ENCODE data around the gene TMEM74B.

The TMEM74B gene

DNA sequence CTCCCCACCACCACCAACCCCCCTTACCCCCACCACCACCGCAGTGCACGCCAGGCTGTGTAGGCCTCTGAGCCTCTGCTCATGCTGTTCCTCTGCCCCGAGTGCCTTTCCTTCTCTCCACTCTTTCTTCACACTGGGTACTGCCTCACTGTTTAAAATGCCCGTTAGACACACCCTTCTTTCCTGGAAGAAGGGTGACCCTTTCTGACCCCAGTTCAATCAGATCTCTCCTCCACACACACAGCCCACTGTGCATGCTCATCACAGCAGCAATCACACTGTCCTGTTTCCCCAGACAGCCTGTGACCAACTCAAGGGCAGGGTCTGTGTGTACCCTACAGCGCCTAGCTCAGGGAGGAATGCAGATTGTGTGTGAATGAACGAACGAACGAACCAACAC is 10.0 kb downstream of the TMEM74B start:
- H3K4me3 ChIP-seq (ENCODE audit: low read depth, low read length) = no peak overlapping the region

DNA sequence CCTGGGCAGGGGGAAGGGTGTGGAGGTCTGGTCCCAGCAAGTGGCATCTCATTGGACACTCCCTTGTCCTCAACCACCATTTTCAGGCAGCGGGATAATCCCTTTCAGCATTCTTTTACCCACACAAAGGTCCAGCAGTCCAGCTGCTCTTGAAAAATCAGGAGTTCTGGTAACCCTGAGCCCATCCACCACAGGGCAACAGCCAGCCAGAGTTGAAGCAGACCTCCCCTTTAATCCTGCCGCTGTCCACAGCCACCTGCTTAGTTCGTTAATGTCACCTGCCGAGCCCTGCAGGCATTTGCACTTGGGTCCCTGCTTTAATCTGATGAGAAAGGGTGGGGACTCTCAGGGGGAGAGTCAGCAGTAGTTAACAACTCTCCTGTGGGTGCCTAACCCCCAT is 11.1 kb downstream of the TMEM74B start:
- H3K4me3 ChIP-seq (ENCODE audit: low read depth, low read length) = no peak overlapping the region
- TF ChIP-seq, protein P1, sequence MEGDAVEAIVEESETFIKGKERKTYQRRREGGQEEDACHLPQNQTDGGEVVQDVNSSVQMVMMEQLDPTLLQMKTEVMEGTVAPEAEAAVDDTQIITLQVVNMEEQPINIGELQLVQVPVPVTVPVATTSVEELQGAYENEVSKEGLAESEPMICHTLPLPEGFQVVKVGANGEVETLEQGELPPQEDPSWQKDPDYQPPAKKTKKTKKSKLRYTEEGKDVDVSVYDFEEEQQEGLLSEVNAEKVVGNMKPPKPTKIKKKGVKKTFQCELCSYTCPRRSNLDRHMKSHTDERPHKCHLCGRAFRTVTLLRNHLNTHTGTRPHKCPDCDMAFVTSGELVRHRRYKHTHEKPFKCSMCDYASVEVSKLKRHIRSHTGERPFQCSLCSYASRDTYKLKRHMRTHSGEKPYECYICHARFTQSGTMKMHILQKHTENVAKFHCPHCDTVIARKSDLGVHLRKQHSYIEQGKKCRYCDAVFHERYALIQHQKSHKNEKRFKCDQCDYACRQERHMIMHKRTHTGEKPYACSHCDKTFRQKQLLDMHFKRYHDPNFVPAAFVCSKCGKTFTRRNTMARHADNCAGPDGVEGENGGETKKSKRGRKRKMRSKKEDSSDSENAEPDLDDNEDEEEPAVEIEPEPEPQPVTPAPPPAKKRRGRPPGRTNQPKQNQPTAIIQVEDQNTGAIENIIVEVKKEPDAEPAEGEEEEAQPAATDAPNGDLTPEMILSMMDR (IDR thresholded peaks at IDR 0.05; ENCODE audit: low read depth, low read length) = no peak

More for the DNA sequence above, 10.0 kb downstream of the TMEM74B start:
- TF ChIP-seq, protein P1 (IDR thresholded peaks at IDR 0.05; ENCODE audit: low read depth, low read length) = no peak

DNA sequence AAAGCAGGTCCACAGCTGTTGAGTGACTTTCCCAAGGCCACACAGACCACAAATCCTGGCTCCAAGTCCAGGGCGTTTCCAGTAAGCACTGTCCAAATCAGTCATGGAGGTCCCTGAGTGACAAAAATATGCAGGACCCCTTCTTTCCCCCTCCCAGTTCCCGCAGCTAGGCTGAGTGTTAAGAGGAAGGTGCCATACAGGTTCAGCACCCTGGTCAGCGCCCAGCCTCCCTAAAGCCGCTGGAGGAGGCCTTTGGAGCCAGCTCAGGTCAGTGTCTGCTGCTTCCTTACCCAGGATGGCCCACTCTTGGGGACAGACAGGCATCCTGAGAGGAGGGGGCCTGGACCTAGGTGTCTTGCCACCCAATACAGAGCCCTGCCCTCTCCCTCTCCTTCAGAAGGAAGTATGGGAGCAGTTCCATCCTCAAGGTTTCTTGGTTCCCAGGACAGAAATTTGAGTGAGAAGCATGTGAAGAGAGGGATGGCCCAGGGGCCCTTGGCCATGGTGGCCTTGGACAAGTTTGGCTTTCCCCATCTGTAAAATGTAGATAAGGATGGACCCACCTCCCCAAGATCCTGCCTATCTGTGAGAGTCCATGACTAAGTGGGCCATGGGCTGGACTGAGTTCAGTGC is 13.2 kb downstream of the TMEM74B start:
- TF ChIP-seq, protein P1 (IDR thresholded peaks at IDR 0.05; ENCODE audit: low read depth, low read length) = no peak
- H3K4me3 ChIP-seq (ENCODE audit: low read depth, low read length) = no peak overlapping the region

DNA sequence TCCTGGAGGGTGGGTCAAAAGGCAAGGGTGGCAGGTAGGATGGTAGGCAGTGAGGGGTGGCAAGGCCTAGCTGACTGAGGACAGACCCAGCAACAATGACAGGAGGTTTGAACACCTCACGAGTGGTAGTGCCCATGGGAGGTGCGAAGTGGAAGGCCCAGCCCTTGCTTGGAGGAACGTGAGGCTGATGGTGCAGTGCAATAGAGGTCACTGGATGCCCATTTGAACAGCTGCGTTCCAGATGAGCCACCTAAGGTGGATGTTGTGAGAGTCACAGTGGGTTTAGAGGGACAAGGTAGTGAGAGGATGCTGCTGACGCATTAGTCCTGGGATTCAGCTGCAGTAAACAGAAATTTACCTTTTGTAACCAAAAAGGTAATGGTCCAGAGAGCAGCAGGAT is 15.6 kb downstream of the TMEM74B start:
- H3K4me3 ChIP-seq (ENCODE audit: low read depth, low read length) = no peak overlapping the region
- TF ChIP-seq, protein P1 (IDR thresholded peaks at IDR 0.05; ENCODE audit: low read depth, low read length) = no peak

DNA sequence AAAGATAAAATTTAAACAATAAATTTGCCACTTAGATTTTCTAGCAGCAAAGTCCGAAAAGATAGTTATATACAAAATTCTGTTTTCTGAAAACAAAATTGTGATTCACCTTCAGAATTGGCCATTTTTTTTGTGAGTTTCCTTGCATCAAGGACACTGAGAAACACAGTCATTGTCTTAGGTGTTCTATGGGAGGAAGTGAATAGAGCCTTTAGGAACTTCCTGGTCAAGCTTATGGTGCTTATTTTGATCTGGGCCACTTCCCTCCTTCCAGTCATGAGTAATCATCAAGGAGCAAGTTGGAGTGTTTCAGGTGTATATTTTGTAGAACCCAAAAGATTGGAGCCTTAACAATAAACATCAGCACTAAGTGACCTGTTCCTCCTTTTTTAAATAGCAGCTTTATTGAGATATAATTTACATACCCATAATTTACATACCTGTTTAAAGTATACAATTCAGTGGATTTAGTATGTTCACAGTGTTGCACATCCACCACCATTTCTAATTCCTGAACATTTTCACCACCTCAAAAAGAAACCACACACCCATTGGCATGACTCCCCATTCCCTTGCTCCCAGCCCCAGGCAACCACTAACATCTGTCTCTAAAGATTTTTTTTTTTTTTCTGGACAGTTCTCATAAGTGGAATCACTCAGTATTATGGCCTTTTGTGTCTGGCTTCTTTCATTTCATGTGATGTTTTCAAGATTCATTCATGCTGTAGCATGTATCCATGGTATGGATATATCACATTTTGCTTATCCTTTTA is 17.6 kb downstream of the TMEM74B start:
- TF ChIP-seq, protein P1 (IDR thresholded peaks at IDR 0.05; ENCODE audit: low read depth, low read length) = no peak
- H3K4me3 ChIP-seq (ENCODE audit: low read depth, low read length) = no peak overlapping the region

DNA sequence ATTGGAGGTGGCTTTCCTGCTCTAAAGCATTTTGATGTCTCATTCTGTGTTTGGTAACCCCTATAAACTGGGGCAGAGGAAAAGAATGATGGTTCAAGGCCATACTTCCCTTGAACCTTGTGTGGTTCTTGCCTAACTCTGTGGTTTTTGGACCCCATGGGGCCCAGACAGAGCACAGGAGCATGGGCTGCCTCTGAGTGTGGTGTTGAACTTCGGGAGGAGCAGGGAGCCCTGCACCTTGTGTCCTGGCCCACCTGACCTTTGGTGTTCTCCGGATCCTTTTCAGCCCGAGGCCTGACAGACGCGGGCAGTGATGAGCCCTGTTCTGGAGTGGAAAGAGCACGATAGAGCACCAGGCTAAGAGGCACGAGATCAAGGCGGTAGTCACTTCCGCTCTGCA is 18.8 kb downstream of the TMEM74B start:
- TF ChIP-seq, protein P1 (IDR thresholded peaks at IDR 0.05; ENCODE audit: low read depth, low read length) = no peak
- no peak overlapping the region for H3K4me3 ChIP-seq (ENCODE audit: low read depth, low read length)

DNA sequence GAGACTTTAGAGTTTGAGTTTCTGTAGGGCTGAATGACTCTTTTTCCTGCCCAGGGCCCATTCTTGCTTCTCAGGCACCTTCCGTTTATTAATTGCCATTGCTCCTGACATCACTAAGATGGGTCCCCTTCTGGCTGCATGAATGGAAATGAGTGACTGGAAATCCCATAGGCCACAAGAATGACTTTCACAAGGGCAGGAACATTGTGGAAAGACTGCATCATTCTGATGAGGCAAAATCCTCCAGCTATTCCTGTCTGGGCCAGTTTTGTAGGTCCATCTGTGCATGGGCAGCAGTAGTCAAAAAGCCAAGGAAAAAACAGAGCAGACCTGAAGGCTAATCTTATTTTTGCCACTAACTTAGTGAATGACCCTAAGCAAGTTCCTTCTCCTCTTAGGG is 19.3 kb downstream of the TMEM74B start:
- no peak overlapping the region for H3K4me3 ChIP-seq (ENCODE audit: low read depth, low read length)
- TF ChIP-seq, protein P1 (IDR thresholded peaks at IDR 0.05; ENCODE audit: low read depth, low read length) = no peak

Data from WI38 (cell line).